HepG2 (cell line): ENCODE results near the gene PRRT1. TPM values are rescaled to one million over a fixed set of nuclear protein-coding genes. Genes with fewer than 3 reads are reported as not detected.

ENCODE experiments used
- ATAC-seq: fragments of 200-7000 bp; cut with Tn5 transposase; 3 replicates; pipeline ENCODE4 v1.9.1; 2020; ENCODE audit warnings: mild to moderate bottlenecking, moderate library complexity
- BruUV-seq: library from RNA; stranded (reverse); fragments of 400-500 nt; replicated peaks from 2 replicates; lab custom pipeline; 2021; lab: Mats Ljungman, UMichigan
- CTCF ChIA-PET: fragments of 300-600 bp; formaldehyde crosslinking; extraction: SDS; loops from one replicate; lab custom pipeline; 2021; ENCODE audit warnings: low total read pairs, inconsistent platforms, low intra/inter-chr PET ratio; lab: Yijun Ruan, JAX
- POLR2A ChIA-PET: fragments of 350-600 bp; sonication (Branson Sonifier 250); formaldehyde crosslinking; loops from one replicate; lab custom pipeline; 2020; ENCODE audit warnings: antibody characterized with exemption, inconsistent platforms; lab: Yijun Ruan, JAX
- DNase-seq: peaks from one replicate; pipeline ENCODE4 v3.0.0-alpha.2; 2015; ENCODE audit warnings: low spot score
- FAIRE-seq: peaks from 3 replicates; lab custom pipeline; 2011; peaks lifted over from hg19 to GRCh38; lab: Jason Lieb, UNC
- H2AFZ ChIP-seq: one replicate; pipeline ENCODE4 v1.6.1; 2011; ENCODE audit warnings: low read length, inconsistent platforms
- H3K27ac ChIP-seq: fragments of 300-600 bp; 3 replicates; pipeline ENCODE4 v1.8.0; 2011; ENCODE audit warnings: mixed run types, mild to moderate bottlenecking, mixed read lengths, low read length, inconsistent platforms; ENCODE audit not compliant: insufficient read depth; ENCODE audit errors: extremely low read length
- H3K27me3 ChIP-seq, 2 experiments: fragments of 200-600 bp in 1 of 2; 2 replicates in 1 of 2; 3 replicates in 1 of 2; pipeline versions ENCODE4 v1.6.0 to v1.8.0; 2011; ENCODE audit warnings: low read length in 2 of 2, mild to moderate bottlenecking in 2 of 2, moderate library complexity in 2 of 2, inconsistent platforms in 1 of 2; ENCODE audit not compliant: insufficient read depth in 2 of 2, control insufficient read depth in 1 of 2
- H3K36me3 ChIP-seq, 2 experiments: fragments of 200-600 bp in 1 of 2; replicated peaks in 1 of 2; 2 replicates in 1 of 2; 3 replicates in 1 of 2; pipeline versions ENCODE4 v1.5.1 to v1.8.0; 2011; ENCODE audit warnings: low read length in 2 of 2, inconsistent platforms in 1 of 2; ENCODE audit not compliant: insufficient read depth in 2 of 2, control insufficient read depth in 1 of 2
- H3K4me1 ChIP-seq: 2 replicates; pipeline ENCODE4 v1.5.1; 2012; ENCODE audit warnings: low read length, inconsistent platforms; ENCODE audit not compliant: insufficient read depth
- H3K4me2 ChIP-seq: 2 replicates; pipeline ENCODE4 v1.6.0; 2011; ENCODE audit warnings: low read depth, low read length, inconsistent platforms
- H3K4me3 ChIP-seq, 3 experiments: fragments of 200-600 bp in 1 of 3; sonication (generic), shearing (Covaris generic) in 1 of 3; replicated peaks in 1 of 3; 2 replicates each; pipeline ENCODE4 v1.5.1; 2011 to 2016; ENCODE audit warnings: low read length in 3 of 3, inconsistent platforms in 2 of 3, low read depth in 2 of 3, mild to moderate bottlenecking in 2 of 3, control low read depth in 1 of 3, mixed read lengths in 1 of 3; ENCODE audit not compliant: insufficient read depth in 1 of 3
- H3K79me2 ChIP-seq: one replicate; pipeline ENCODE4 v1.6.1; 2011; ENCODE audit warnings: low read length, inconsistent platforms; ENCODE audit not compliant: insufficient read depth
- H3K9ac ChIP-seq: 2 replicates; pipeline ENCODE4 v1.6.0; 2011; ENCODE audit warnings: mild to moderate bottlenecking, low read depth, low read length, inconsistent platforms; ENCODE audit not compliant: insufficient read depth
- H3K9me3 ChIP-seq: 2 replicates; pipeline ENCODE4 v1.5.1; 2012; ENCODE audit warnings: mild to moderate bottlenecking, low read length
- H4K20me1 ChIP-seq: 2 replicates; pipeline ENCODE4 v1.6.0; 2011; ENCODE audit warnings: inconsistent platforms, mild to moderate bottlenecking, low read length, moderate library complexity; ENCODE audit not compliant: insufficient read depth
- AKAP8 ChIP-seq: sonication (generic); formaldehyde crosslinking; IDR thresholded peaks from 2 replicates; pipeline ENCODE4 v1.5.1; 2020; ENCODE audit warnings: mild to moderate bottlenecking, missing genetic modification reagents
- GTF3A ChIP-seq: sonication (generic); formaldehyde crosslinking; conservative IDR thresholded peaks from 2 replicates; pipeline ENCODE4 v1.4.0; 2020; ENCODE audit warnings: mild to moderate bottlenecking, missing genetic modification reagents
- KDM1A ChIP-seq: IDR thresholded peaks from 2 replicates; pipeline ENCODE4 v1.6.1; 2016; ENCODE audit warnings: missing compliant biosample characterization
- KMT2A ChIP-seq: sonication (generic); formaldehyde crosslinking; IDR thresholded peaks from 2 replicates; pipeline ENCODE4 v1.4.0; 2020; ENCODE audit warnings: missing genetic modification reagents
- LCORL ChIP-seq, 2 experiments: fragments of 450-650 bp in 1 of 2; sonication (generic) in 1 of 2; formaldehyde crosslinking in 1 of 2; IDR thresholded peaks; 2 replicates each; pipeline versions ENCODE4 v1.5.0 to v1.6.1; 2017 to 2020; ENCODE audit warnings: antibody characterized with exemption in 1 of 2, missing genetic modification reagents in 1 of 2
- POLR2AphosphoS2 ChIP-seq: IDR thresholded peaks from 2 replicates; pipeline ENCODE4 v1.6.1; 2011; ENCODE audit warnings: low read depth, low read length, improper control_type of control experiment
- SP4 ChIP-seq: sonication (generic); formaldehyde crosslinking; IDR thresholded peaks from 2 replicates; pipeline ENCODE4 v1.8.1; 2023; ENCODE audit warnings: mild to moderate bottlenecking, missing genetic modification reagents
- ZBTB42 ChIP-seq: sonication (generic); formaldehyde crosslinking; IDR thresholded peaks from 2 replicates; pipeline ENCODE4 v1.5.0; 2020; ENCODE audit warnings: mild to moderate bottlenecking, missing genetic modification reagents
- ZNF101 ChIP-seq: sonication (generic); formaldehyde crosslinking; IDR thresholded peaks from 2 replicates; pipeline ENCODE4 v1.4.0; 2020; ENCODE audit warnings: mild to moderate bottlenecking, low read depth, missing genetic modification reagents, borderline replicate concordance
- ZNF264 ChIP-seq: sonication (generic); formaldehyde crosslinking; IDR thresholded peaks from 2 replicates; pipeline ENCODE4 v1.4.0; 2020; ENCODE audit warnings: missing genetic modification reagents
- ZNF354B ChIP-seq: sonication (generic); formaldehyde crosslinking; IDR thresholded peaks from 2 replicates; pipeline ENCODE4 v1.8.0; 2022; ENCODE audit warnings: mild to moderate bottlenecking, missing genetic modification reagents
- ZNF432 ChIP-seq: sonication (generic); formaldehyde crosslinking; IDR thresholded peaks from 2 replicates; pipeline ENCODE4 v1.5.0; 2020; ENCODE audit warnings: missing genetic modification reagents, mild to moderate bottlenecking, borderline replicate concordance
- ZNF7 ChIP-seq: IDR thresholded peaks from 2 replicates; pipeline ENCODE4 v1.6.1; 2016; ENCODE audit warnings: missing biosample characterization, missing genetic modification reagents
- WGBS: methylation state at CpG from one replicate; pipeline ENCODE4 v1.1.6; 2017; ENCODE audit warnings: low lambda C conversion rate; 5-methylcytosine and 5-hydroxymethylcytosine counted together
- in situ Hi-C: cut with HindIII; loops from 2 replicates; pipeline ENCODE4 v1.10.0; 2017; ENCODE audit warnings: low pct_unique_long_range_greater_than_20kb; ENCODE audit not compliant: extremely low pct_ligation_motif_present
- intact Hi-C: fragments of 100-400 bp; cut with micrococcal nuclease; formaldehyde crosslinking; loops from one replicate; pipeline ENCODE4 v1.10.0; 2022; ENCODE audit not compliant: unreplicated experiment
- polyA plus RNA-seq, 8 experiments: library from polyadenylated mRNA; depleted of rRNA in 3 of 8; stranded (reverse) in 7 of 8; unstranded in 1 of 8; fragments of >200 nt; fragmentation: Illumina TruSeq in 4 of 8; extraction: Trizol in 4 of 8; gene quantifications; 2 replicates each; pipeline versions ENCODE4 v1.2.1 to v1.2.3, GENCODE V29; 2011 to 2016; ENCODE audit warnings: low read depth in 4 of 8, missing spikeins in 1 of 8, mixed read lengths in 1 of 8; ENCODE audit not compliant: insufficient read depth in 1 of 8
- total RNA-seq, 5 experiments: library from RNA; depleted of rRNA; stranded (reverse); fragments of >200 nt; fragmentation: Illumina TruSeq; extraction: Trizol; gene quantifications; 2 replicates each; pipeline ENCODE4 v1.2.3, GENCODE V29; 2016; ENCODE audit warnings: low read depth in 1 of 5
- TF ChIP-seq, protein P1 (sequence below): sonication (generic); formaldehyde crosslinking; IDR thresholded peaks from 2 replicates; pipeline ENCODE4 v1.8.0; 2022; ENCODE audit warnings: mild to moderate bottlenecking, missing genetic modification reagents, moderate library complexity
- TF ChIP-seq, protein P2 (sequence below): sonication (generic); formaldehyde crosslinking; IDR thresholded peaks from 2 replicates; pipeline ENCODE4 v1.4.0; 2020; ENCODE audit warnings: mild to moderate bottlenecking, missing genetic modification reagents

PRRT1 gene
- total and polyA plus RNA-seq, 2 of the 13 experiments (the other 11 are each of a cell fraction or from before 2014, with no cell fraction given) = 0.64 to 1.4 TPM

DNA sequence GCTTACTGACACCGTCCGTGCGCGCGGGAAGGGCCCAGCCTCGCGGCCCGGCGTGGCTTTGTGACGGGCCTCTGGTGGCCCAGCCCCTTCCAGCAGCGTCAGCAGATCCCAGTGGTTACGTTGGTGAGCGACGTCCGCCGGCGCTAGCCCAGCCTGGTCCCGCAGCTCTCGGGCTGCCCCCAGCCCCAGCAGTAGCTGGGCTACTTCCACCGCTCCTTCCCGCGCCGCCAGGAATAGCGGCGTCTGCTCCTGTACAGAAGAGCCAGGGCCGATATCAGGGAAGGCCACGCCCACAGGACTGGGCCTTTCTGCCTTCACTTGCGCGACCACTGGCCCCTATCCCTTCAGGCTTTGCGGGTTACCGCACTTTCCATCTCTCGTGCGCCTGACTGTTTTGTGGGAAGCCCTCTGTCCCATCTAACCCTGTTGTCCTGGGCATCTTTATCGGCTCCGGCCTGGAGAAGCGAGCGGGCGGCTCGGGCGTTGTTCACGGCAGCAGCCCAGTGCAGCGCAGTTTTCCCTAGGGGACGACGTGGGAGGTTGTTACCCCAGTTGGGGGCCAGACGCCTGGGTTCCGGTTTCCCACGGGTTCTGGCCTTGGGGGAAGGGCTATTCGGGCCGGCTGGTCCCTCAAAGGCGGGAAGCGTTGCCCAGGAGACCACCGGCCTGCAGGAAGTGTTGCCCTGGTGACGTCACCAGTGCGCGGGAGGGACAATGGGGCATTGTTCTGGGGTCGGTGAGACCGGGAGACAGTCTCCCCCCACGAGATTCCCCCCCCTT, 44.4 kb upstream of the PRRT1 start:
- TSS peak; percentile 98 for BruUV-seq
- in situ Hi-C loops = no loop called here
- TF ChIP-seq LCORL (IDR thresholded peaks at IDR 0.05) = no peak
- TF ChIP-seq LCORL (CRISPR knock-in tag; IDR thresholded peaks at IDR 0.05) = peak; percentile 77; the same call in 1 of the 2 replicates
- no peak for TF ChIP-seq ZNF354B
- no peak; the same call in 1 of the 2 replicates for TF ChIP-seq AKAP8
- peak; percentile 11; the same call in 1 of the 2 replicates for TF ChIP-seq SP4 (CRISPR knock-in tag)
- TF ChIP-seq KDM1A (CRISPR knock-in tag) = no peak
- TF ChIP-seq, protein P1, sequence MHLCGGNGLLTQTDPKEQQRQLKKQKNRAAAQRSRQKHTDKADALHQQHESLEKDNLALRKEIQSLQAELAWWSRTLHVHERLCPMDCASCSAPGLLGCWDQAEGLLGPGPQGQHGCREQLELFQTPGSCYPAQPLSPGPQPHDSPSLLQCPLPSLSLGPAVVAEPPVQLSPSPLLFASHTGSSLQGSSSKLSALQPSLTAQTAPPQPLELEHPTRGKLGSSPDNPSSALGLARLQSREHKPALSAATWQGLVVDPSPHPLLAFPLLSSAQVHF (CRISPR knock-in tag) = peak; percentile 69; the same call in 1 of the 2 replicates
- TF ChIP-seq ZBTB42 (CRISPR knock-in tag) = 0 out of 2 replicates have a peak, but pooled peaks have one; percentile 76
- TF ChIP-seq ZNF7 = no peak
- TF ChIP-seq, protein P2, sequence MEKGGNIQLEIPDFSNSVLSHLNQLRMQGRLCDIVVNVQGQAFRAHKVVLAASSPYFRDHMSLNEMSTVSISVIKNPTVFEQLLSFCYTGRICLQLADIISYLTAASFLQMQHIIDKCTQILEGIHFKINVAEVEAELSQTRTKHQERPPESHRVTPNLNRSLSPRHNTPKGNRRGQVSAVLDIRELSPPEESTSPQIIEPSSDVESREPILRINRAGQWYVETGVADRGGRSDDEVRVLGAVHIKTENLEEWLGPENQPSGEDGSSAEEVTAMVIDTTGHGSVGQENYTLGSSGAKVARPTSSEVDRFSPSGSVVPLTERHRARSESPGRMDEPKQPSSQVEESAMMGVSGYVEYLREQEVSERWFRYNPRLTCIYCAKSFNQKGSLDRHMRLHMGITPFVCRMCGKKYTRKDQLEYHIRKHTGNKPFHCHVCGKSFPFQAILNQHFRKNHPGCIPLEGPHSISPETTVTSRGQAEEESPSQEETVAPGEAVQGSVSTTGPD (CRISPR knock-in tag) = no peak; the same call in 1 of the 2 replicates
- no peak; the same call in 1 of the 2 replicates for TF ChIP-seq ZNF264
- TF ChIP-seq ZNF101 (CRISPR knock-in tag) = no peak
- no peak for TF ChIP-seq GTF3A (CRISPR knock-in tag)
- TF ChIP-seq POLR2AphosphoS2 = no peak
- no peak for TF ChIP-seq ZNF432
- no peak; the same call in 1 of the 2 replicates for TF ChIP-seq KMT2A (CRISPR knock-in tag)

More for the DNA sequence above, 44.4 kb upstream of the PRRT1 start:
- Histone ChIP-seq H4K20me1 (no peaks in the 10 kb centered on the region), H3K9me3 (no peaks in the 10 kb centered on the region), H3K27ac (peak overlapping the region; percentile 98), H3K79me2 (no peaks in the 10 kb centered on the region), H3K27me3 (peaks cover under 1 to 5% of the 10 kb centered on the region in 2 experiments; a peak in 2 of 5 replicates), H3K36me3 (no peaks in the 10 kb centered on the region), H3K9ac (peak overlapping the region; percentile 99), H3K4me3 (peak overlapping the region; percentile 71 to 96 (median 94)), H2AFZ (no peak overlapping the region), H3K4me2 (peak overlapping the region; percentile 99), H3K4me1 (peaks cover 63% of the 10 kb centered on the region)
- peak; percentile 56 for FAIRE-seq
- peak; percentile 85 for ATAC-seq
- ChIA-PET POLR2A (interaction anchor here (0.6 to 3.0 kb wide), 23 partner anchors 9 to 1258 kb away, joined by 3 to 82 read pairs (median 4); partner anchors contain the start of genes AGPAT1, ATF6B, DXO and FKBPL), CTCF (interaction anchor here (1.0 kb wide), 1 partner anchor 42 kb away, joined by 4 read pairs; the partner anchor contains the start of gene PPT2)
- peak; percentile 88 for DNase-seq
- intact Hi-C loops = loop anchor here (1.0 to 5.0 kb wide), 4 partner anchors 18 to 79 kb away; partner anchors contain the start of genes PPT2 and RNF5
- 2% methylated on average over 32 of the region's 58 CpGs for WGBS
